ENCODE data around the gene HOXB4. TPM values are rescaled to one million over a fixed set of nuclear protein-coding genes. Genes with fewer than 3 reads are reported as not detected.

HOXB4 gene
- total RNA-seq, 4 donors from 2014 or later, result 0.18 to 1.8 (median 0.51) TPM

GRCh38 chr17:48617471-48618255 is 39.5 kb upstream of the HOXB4 start:
- Histone ChIP-seq H3K27ac (no peak overlapping the region), H3K4me1 (peaks cover 0 to 1% of the 10 kb centered on the region in 2 donors), H3K36me3 (no peaks in the 10 kb centered on the region), H3K4me3 (no peak overlapping the region), H3K9me3 (no peaks in the 10 kb centered on the region), H3K27me3 (peaks cover 97 to 98% (median 97%) of the 10 kb centered on the region in 3 donors)
- intact Hi-C loops (cut with DNase I; ENCODE audit: low total_unique reads) (loop anchor here (2.0 to 5.0 kb wide), 3 partner anchors 280 to 590 kb away; no protein-coding TSS in a partner anchor), in situ Hi-C loops (cut with MboI; ENCODE audit: low sequenced_read_pairs in 4 of 4) (no loop called here)
- TF ChIP-seq CTCF (IDR thresholded peaks at IDR 0.05 in 4 of 5, conservative IDR thresholded peaks at IDR 0.05 in 1 of 5) (no peak), POLR2A (IDR thresholded peaks at IDR 0.05) (no peak)
- no peak for ATAC-seq
- no peak for DNase-seq

- in situ Hi-C loops (cut with MboI; ENCODE audit: low sequenced_read_pairs in 4 of 4), result no loop called here
- ATAC-seq, result no peak
- intact Hi-C loops (cut with DNase I; ENCODE audit: low total_unique reads), result loop anchor here (5.0 kb wide), 2 partner anchors 280 to 590 kb away; no protein-coding TSS in a partner anchor
Observed at GRCh38 chr17:48616717-48617470, 38.7 kb upstream of the HOXB4 start.

GRCh38 chr17:48615963-48616716 is 38.0 kb upstream of the HOXB4 start:
- Histone ChIP-seq H3K9me3 (no peaks in the 10 kb centered on the region), H3K4me1 (peaks cover 4 to 14% of the 10 kb centered on the region in 2 donors), H3K27ac (no peak overlapping the region), H3K4me3 (no peak overlapping the region), H3K36me3 (no peaks in the 10 kb centered on the region), H3K27me3 (peaks cover 93 to 97% (median 97%) of the 10 kb centered on the region in 3 donors)
- TF ChIP-seq POLR2A (IDR thresholded peaks at IDR 0.05), result no peak
- no peak for TF ChIP-seq CTCF (IDR thresholded peaks at IDR 0.05 in 4 of 5, conservative IDR thresholded peaks at IDR 0.05 in 1 of 5)
- ATAC-seq, result no peak
- intact Hi-C loops (cut with DNase I; ENCODE audit: low total_unique reads) (loop anchor here (5.0 kb wide), 2 partner anchors 279 to 589 kb away; no protein-coding TSS in a partner anchor), in situ Hi-C loops (cut with MboI; ENCODE audit: low sequenced_read_pairs in 4 of 4) (no loop called here)
- no peak for DNase-seq

More at GRCh38 chr17:48616717-48617470, 38.7 kb upstream of the HOXB4 start:
- Histone ChIP-seq H3K9me3 (no peaks in the 10 kb centered on the region), H3K27ac (no peak overlapping the region), H3K36me3 (no peaks in the 10 kb centered on the region), H3K4me1 (peaks cover 3 to 9% of the 10 kb centered on the region in 2 donors), H3K4me3 (no peak overlapping the region), H3K27me3 (peaks cover 97 to 98% (median 97%) of the 10 kb centered on the region in 3 donors)
- no peak for TF ChIP-seq CTCF (IDR thresholded peaks at IDR 0.05 in 4 of 5, conservative IDR thresholded peaks at IDR 0.05 in 1 of 5)
- no peak for TF ChIP-seq POLR2A (IDR thresholded peaks at IDR 0.05)
- no peak for DNase-seq

All from gastrocnemius medialis (tissue), 4 donors.